DND-41 (cell line): ENCODE results near the gene TOMM6.
"Not testable (repeated sequence)": the region's sequence is repeated elsewhere in the genome, so short reads cannot be mapped to it uniquely, and the experiment has no call there.

Experiments
- ATAC-seq: fragments of 200-7000 bp; cut with Tn5 transposase; 3 replicates; pipeline ENCODE4 v1.9.1; 2021; ENCODE audit warnings: low read depth; ENCODE audit not compliant: insufficient read depth
- DNase-seq: peaks from one replicate; pipeline ENCODE4 v3.0.0-alpha.2; 2020
- H2AFZ ChIP-seq: 2 replicates; pipeline ENCODE4 v1.6.0; 2012; ENCODE audit warnings: low read depth, low read length
- H3K27ac ChIP-seq: 2 replicates; pipeline ENCODE4 v1.5.1; 2012; ENCODE audit warnings: low read length, inconsistent platforms
- H3K27me3 ChIP-seq: fragments of 200-600 bp; sonication (generic); 2 replicates; pipeline ENCODE4 v1.6.0; 2012; ENCODE audit warnings: low read length, mild to moderate bottlenecking, inconsistent platforms; ENCODE audit not compliant: insufficient read depth, poor library complexity
- H3K36me3 ChIP-seq: 2 replicates; pipeline ENCODE4 v1.5.1; 2012; ENCODE audit warnings: low read length, inconsistent platforms; ENCODE audit not compliant: insufficient read depth
- H3K4me1 ChIP-seq: 2 replicates; pipeline ENCODE4 v1.5.1; 2012; ENCODE audit warnings: mild to moderate bottlenecking, low read length; ENCODE audit not compliant: insufficient read depth
- H3K4me2 ChIP-seq: 2 replicates; pipeline ENCODE4 v1.6.0; 2012; ENCODE audit warnings: mild to moderate bottlenecking, moderate library complexity, low read length, inconsistent platforms; ENCODE audit not compliant: insufficient read depth
- H3K4me3 ChIP-seq, 2 experiments: fragments of 200-600 bp in 1 of 2; shearing (Covaris generic) in 1 of 2; 2 replicates each; pipeline ENCODE4 v1.5.1; 2012 to 2016; ENCODE audit warnings: inconsistent platforms in 2 of 2, low read length in 2 of 2, mild to moderate bottlenecking in 2 of 2, low read depth in 1 of 2, moderate library complexity in 1 of 2
- H3K79me2 ChIP-seq: 2 replicates; pipeline ENCODE4 v1.6.0; 2012; ENCODE audit warnings: low read length, inconsistent platforms; ENCODE audit not compliant: insufficient read depth
- H3K9ac ChIP-seq: 2 replicates; pipeline ENCODE4 v1.6.0; 2012; ENCODE audit warnings: low read depth, mild to moderate bottlenecking, inconsistent platforms, low read length, moderate library complexity
- H3K9me3 ChIP-seq: 2 replicates; pipeline ENCODE4 v1.5.1; 2012; ENCODE audit warnings: low read length, moderate library complexity, mild to moderate bottlenecking, inconsistent platforms; ENCODE audit not compliant: insufficient read depth, severe bottlenecking
- H4K20me1 ChIP-seq: 2 replicates; pipeline ENCODE4 v1.6.0; 2012; ENCODE audit warnings: low read length; ENCODE audit not compliant: insufficient read depth
- CTCF ChIP-seq: IDR thresholded peaks from 2 replicates; pipeline ENCODE4 v1.5.1; 2012; ENCODE audit warnings: borderline replicate concordance, low read length, moderate library complexity, mild to moderate bottlenecking; ENCODE audit not compliant: poor library complexity, severe bottlenecking; ENCODE audit errors: extremely low read depth
- EZH2 ChIP-seq: IDR thresholded peaks from 3 replicates; pipeline ENCODE4 v1.6.1; 2012; ENCODE audit warnings: borderline replicate concordance, low read depth, mild to moderate bottlenecking, moderate library complexity, low read length, inconsistent platforms; ENCODE audit not compliant: severe bottlenecking

The TOMM6 gene

GRCh38 chr6:41759106-41759904 lies 28.2 kb upstream of the TOMM6 start:
- Histone ChIP-seq H4K20me1 (no peaks in the 10 kb centered on the region), H3K9me3 (no peaks in the 10 kb centered on the region), H3K4me1 (no peaks in the 10 kb centered on the region), H3K27me3 (peaks cover 2% of the 10 kb centered on the region), H3K79me2 (no peaks in the 10 kb centered on the region), H3K36me3 (no peaks in the 10 kb centered on the region), H3K4me3 (no peak overlapping the region), H3K4me2 (no peak overlapping the region), H2AFZ (no peak overlapping the region), H3K9ac (no peak overlapping the region), H3K27ac (no peak overlapping the region)
- TF ChIP-seq CTCF (no peak), EZH2 (no peak)
- ATAC-seq (no peak), DNase-seq (no peak)

- Histone ChIP-seq H3K79me2 (no peaks in the 10 kb centered on the region), H2AFZ (no peak overlapping the region), H3K9me3 (no peaks in the 10 kb centered on the region), H4K20me1 (no peaks in the 10 kb centered on the region), H3K27ac (no peak overlapping the region), H3K4me1 (no peaks in the 10 kb centered on the region), H3K4me3 (no peak overlapping the region), H3K27me3 (peaks cover 2% of the 10 kb centered on the region), H3K36me3 (no peaks in the 10 kb centered on the region), H3K9ac (no peak overlapping the region), H3K4me2 (no peak overlapping the region)
- no peak for ATAC-seq
- DNase-seq, result no peak
- no peak for TF ChIP-seq EZH2
- TF ChIP-seq CTCF, result no peak
These were observed 27.5 kb upstream of the TOMM6 start for GRCh38 chr6:41759905-41760579.

GRCh38 chr6:41763470-41763869 lies 24.0 kb upstream of the TOMM6 start:
- Histone ChIP-seq H3K4me3 (no peak overlapping the region), H3K9ac (no peak overlapping the region), H3K79me2 (no peaks in the 10 kb centered on the region), H3K36me3 (no peaks in the 10 kb centered on the region), H3K27me3 (no peaks in the 10 kb centered on the region), H4K20me1 (no peaks in the 10 kb centered on the region), H3K4me2 (no peak overlapping the region), H3K9me3 (no peaks in the 10 kb centered on the region), H2AFZ (no peak overlapping the region), H3K27ac (no peak overlapping the region), H3K4me1 (no peaks in the 10 kb centered on the region)
- ATAC-seq (no peak), DNase-seq (no peak)
- TF ChIP-seq EZH2, result no peak
- TF ChIP-seq CTCF, result no peak

- not testable (repeated sequence) for H3K36me3 ChIP-seq, H3K4me3 ChIP-seq, H4K20me1 ChIP-seq, H3K4me1 ChIP-seq, H3K4me2 ChIP-seq, H3K79me2 ChIP-seq, H2AFZ ChIP-seq, H3K27ac ChIP-seq, H3K9ac ChIP-seq, H3K27me3 ChIP-seq, DNase-seq, ATAC-seq, H3K9me3 ChIP-seq
These were observed 21.3 kb upstream of the TOMM6 start for GRCh38 chr6:41766043-41766664.
